GM12878 (cell line): ENCODE results near the gene CORO1C. TPM values are rescaled to one million over a fixed set of nuclear protein-coding genes. Genes with fewer than 3 reads are reported as not detected.
A peak's percentile ranks its signal among the peaks of the same experiment; 100 is the strongest.

ENCODE experiments used
- ATAC-seq: fragments of 200-7000 bp; cut with Tn5 transposase; 3 replicates; pipeline ENCODE4 v1.9.1; 2020; ENCODE audit warnings: mild to moderate bottlenecking, moderate library complexity
- BruUV-seq: library from RNA; stranded (reverse); fragments of 400-500 nt; replicated peaks from 2 replicates; lab custom pipeline; 2021; lab: Mats Ljungman, UMichigan
- CTCF ChIA-PET: fragments of 300-600 bp; sonication (Branson Sonifier 250); formaldehyde crosslinking; extraction: SDS; loops from one replicate; lab custom pipeline; 2021; ENCODE audit warnings: inconsistent platforms; lab: Yijun Ruan, JAX
- POLR2A ChIA-PET: fragments of 350-600 bp; formaldehyde crosslinking; extraction: SDS; loops from one replicate; lab custom pipeline; 2021; ENCODE audit warnings: inconsistent platforms; lab: Charles Lee
- RAD21 ChIA-PET: fragments of 300-600 bp; sonication (Branson Sonifier 250); formaldehyde crosslinking; loops from one replicate; lab custom pipeline; 2023; ENCODE audit warnings: antibody characterized with exemption; ENCODE audit not compliant: unreplicated experiment; lab: Charles Lee
- SMC1A ChIA-PET: fragments of 300-600 bp; sonication (Branson Sonifier 250); formaldehyde crosslinking; loops from one replicate; lab custom pipeline; 2023; ENCODE audit not compliant: unreplicated experiment, uncharacterized antibody; lab: Charles Lee
- DNase-seq: peaks from one replicate; pipeline ENCODE4 v3.0.0-alpha.2; 2011; ENCODE audit warnings: low read depth, low spot score
- FAIRE-seq: peaks from 3 replicates; lab custom pipeline; 2011; peaks lifted over from hg19 to GRCh38; lab: Jason Lieb, UNC
- H2AFZ ChIP-seq: 2 replicates; pipeline ENCODE4 v1.6.0; 2011; ENCODE audit warnings: low read depth, low read length, control low read depth; ENCODE audit not compliant: control insufficient read depth
- H3K27ac ChIP-seq: 2 replicates; pipeline ENCODE4 v1.5.1; 2011; ENCODE audit warnings: control low read depth; ENCODE audit not compliant: control insufficient read depth, insufficient read depth
- H3K27me3 ChIP-seq, 2 experiments: replicated peaks in 1 of 2; 2 replicates each; pipeline versions ENCODE4 v1.6.0 to v1.6.1; 2011; ENCODE audit warnings: low read length in 1 of 2; ENCODE audit not compliant: control insufficient read depth in 2 of 2, insufficient read depth in 2 of 2
- H3K36me3 ChIP-seq, 2 experiments: 2 replicates each; pipeline ENCODE4 v1.5.1; 2011; ENCODE audit warnings: low read length in 1 of 2; ENCODE audit not compliant: control insufficient read depth in 2 of 2, insufficient read depth in 2 of 2
- H3K4me1 ChIP-seq: 2 replicates; pipeline ENCODE4 v1.6.1; 2011; ENCODE audit warnings: mild to moderate bottlenecking, low read length, moderate library complexity, mixed read lengths; ENCODE audit not compliant: control insufficient read depth, insufficient read depth
- H3K4me2 ChIP-seq: 2 replicates; pipeline ENCODE4 v1.6.0; 2011; ENCODE audit warnings: control low read depth; ENCODE audit not compliant: control insufficient read depth, insufficient read depth
- H3K4me3 ChIP-seq: fragments of 200-600 bp; sonication (generic); 2 replicates; pipeline ENCODE4 v1.5.1; 2016
- H3K79me2 ChIP-seq: 2 replicates; pipeline ENCODE4 v1.6.0; 2011; ENCODE audit warnings: low read length; ENCODE audit not compliant: control insufficient read depth, insufficient read depth
- H3K9ac ChIP-seq: 2 replicates; pipeline ENCODE4 v1.8.0; 2011; ENCODE audit warnings: low read length, control low read depth, mixed read lengths; ENCODE audit not compliant: control insufficient read depth, insufficient read depth
- H3K9me3 ChIP-seq: replicated peaks from 3 replicates; pipeline ENCODE4 v1.5.1; 2011; ENCODE audit warnings: mild to moderate bottlenecking, low read length; ENCODE audit not compliant: control insufficient read depth, insufficient read depth
- H4K20me1 ChIP-seq: 2 replicates; pipeline ENCODE4 v1.6.0; 2011; ENCODE audit not compliant: control insufficient read depth, insufficient read depth
- ATF7 ChIP-seq: fragments of 450-650 bp; IDR thresholded peaks from 2 replicates; pipeline ENCODE4 v1.6.1; 2016; ENCODE audit warnings: low read depth, mild to moderate bottlenecking
- EED ChIP-seq: sonication (generic); IDR thresholded peaks from 2 replicates; pipeline ENCODE4 v1.6.1; 2016; ENCODE audit warnings: antibody characterized with exemption, low read depth
- IKZF2 ChIP-seq, 2 experiments: fragments of 450-650 bp; IDR thresholded peaks; 2 replicates each; pipeline ENCODE4 v1.6.1; 2017; ENCODE audit warnings: mild to moderate bottlenecking in 2 of 2, moderate library complexity in 2 of 2
- MTA3 ChIP-seq: IDR thresholded peaks from 2 replicates; pipeline ENCODE4 v1.6.1; 2012; ENCODE audit warnings: low read length, inconsistent platforms, borderline replicate concordance
- POU2F2 ChIP-seq: IDR thresholded peaks from 3 replicates; pipeline ENCODE4 v1.6.1; 2011; ENCODE audit warnings: low read depth, mild to moderate bottlenecking, low read length, borderline replicate concordance
- RUNX3 ChIP-seq: IDR thresholded peaks from 2 replicates; pipeline ENCODE4 v1.6.1; 2012; ENCODE audit warnings: low read length, inconsistent platforms
- SMAD1 ChIP-seq: fragments of 450-650 bp; IDR thresholded peaks from 2 replicates; pipeline ENCODE4 v1.6.1; 2018; ENCODE audit warnings: mild to moderate bottlenecking, low read depth; ENCODE audit not compliant: partially characterized antibody
- WGBS: methylation state at CpG from one replicate; pipeline ENCODE4 v1.1.6; 2016; ENCODE audit warnings: low lambda C conversion rate; ENCODE audit not compliant: insufficient replicate concordance, insufficient coverage; ENCODE audit errors: missing lambda C conversion rate; 5-methylcytosine and 5-hydroxymethylcytosine counted together
- in situ Hi-C: fragments of 300-500 bp; cut with MboI; formaldehyde crosslinking; loops from 9 replicates; pipeline ENCODE4 v1.14.3; 2018; ENCODE audit warnings: mixed read lengths
- intact Hi-C: fragments of 100-400 bp; cut with micrococcal nuclease; formaldehyde crosslinking; loops from one replicate; pipeline ENCODE4 v1.14.2; 2022; ENCODE audit not compliant: unreplicated experiment
- polyA plus RNA-seq, 11 experiments: library from polyadenylated mRNA; depleted of rRNA in 4 of 11; unstranded in 6 of 11; stranded (reverse) in 5 of 11; fragments of >200 nt; fragmentation: Nextera tagmentation in 4 of 11; fragmentation: Illumina TruSeq in 1 of 11; extraction: Ambion mirVana in 4 of 11; extraction: Trizol in 1 of 11; gene quantifications; 1 replicate in 1 of 11; 2 replicates in 10 of 11; pipeline versions ENCODE4 v1.2.1 to v1.2.3, GENCODE V29; 2011 to 2016; ENCODE audit warnings: inconsistent platforms in 2 of 11, missing spikeins in 2 of 11, low read depth in 1 of 11
- total RNA-seq, 4 experiments: library from RNA; depleted of rRNA in 3 of 4; stranded (reverse); fragments of >200 nt in 3 of 4; fragmentation: Illumina TruSeq in 1 of 4; extraction: Trizol in 1 of 4; gene quantifications; 2 replicates each; pipeline versions ENCODE4 v1.2.1 to v1.2.3, GENCODE V29; 2013 to 2021
- TF ChIP-seq, protein P1 (sequence below): IDR thresholded peaks from 2 replicates; pipeline ENCODE4 v1.6.1; 2011; ENCODE audit warnings: mild to moderate bottlenecking, low read depth, low read length, moderate library complexity; ENCODE audit not compliant: insufficient replicate concordance
- TF ChIP-seq, protein P2 (sequence below): fragments of 450-650 bp; formaldehyde crosslinking; IDR thresholded peaks from 2 replicates; pipeline ENCODE4 v1.4.0; 2022; ENCODE audit warnings: mild to moderate bottlenecking, moderate library complexity

The CORO1C gene
- total and polyA plus RNA-seq, 10 of the 15 experiments (the other 5 are each of a cell fraction or from before 2014, with no cell fraction given): 52.7 to 254 (median 171) TPM

DNA sequence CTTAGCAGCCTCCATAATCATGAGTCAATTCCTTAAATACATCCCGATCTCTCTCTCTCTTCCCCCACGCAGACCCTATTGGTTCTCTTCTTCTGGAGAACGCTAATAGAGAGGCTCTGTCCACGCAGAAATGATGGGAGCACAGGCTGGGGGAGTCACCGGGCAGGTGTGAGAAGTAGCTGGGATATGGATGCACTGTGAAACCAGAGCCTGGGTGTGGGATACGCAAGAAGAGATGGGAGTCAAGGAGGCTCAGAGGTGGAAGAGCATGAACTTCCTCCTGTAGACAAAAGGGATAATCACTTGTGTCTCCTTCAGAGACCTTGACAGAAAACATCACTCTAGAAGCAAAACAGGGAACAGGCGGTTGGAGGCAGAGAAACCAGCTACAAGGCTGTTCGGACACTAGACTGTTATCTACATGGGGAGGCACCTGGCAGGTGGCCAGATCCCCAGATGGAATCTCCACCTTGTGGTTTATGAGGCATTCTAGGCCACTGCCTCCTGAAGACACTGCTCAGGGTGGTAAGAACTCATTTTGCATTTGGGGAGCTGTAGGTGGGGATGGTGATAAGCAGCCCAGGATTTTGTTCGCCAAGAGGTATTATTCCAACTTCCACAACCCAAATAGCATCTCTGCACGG is 90.4 kb downstream of the CORO1C start:
- H2AFZ ChIP-seq: no peak overlapping the region
- H3K4me2 ChIP-seq: peak overlapping the region; percentile 28; the same call in 1 of the 2 replicates
- BruUV-seq: no TSS peak
- TF ChIP-seq EED (0 out of 2 replicates have a peak, but pooled peaks have one; percentile 21), ATF7 (no peak), IKZF2 (IDR thresholded peaks at IDR 0.05) (peak in 1 of 2 experiments; percentile 8; a peak in 1 of 4 replicates), POU2F2 (0 out of 3 replicates have a peak, but pooled peaks have one; percentile 15), SMAD1 (peak; percentile 49), MTA3 (0 out of 2 replicates have a peak, but pooled peaks have one; percentile 40), RUNX3 (peak; percentile 54)
- TF ChIP-seq, protein P1, sequence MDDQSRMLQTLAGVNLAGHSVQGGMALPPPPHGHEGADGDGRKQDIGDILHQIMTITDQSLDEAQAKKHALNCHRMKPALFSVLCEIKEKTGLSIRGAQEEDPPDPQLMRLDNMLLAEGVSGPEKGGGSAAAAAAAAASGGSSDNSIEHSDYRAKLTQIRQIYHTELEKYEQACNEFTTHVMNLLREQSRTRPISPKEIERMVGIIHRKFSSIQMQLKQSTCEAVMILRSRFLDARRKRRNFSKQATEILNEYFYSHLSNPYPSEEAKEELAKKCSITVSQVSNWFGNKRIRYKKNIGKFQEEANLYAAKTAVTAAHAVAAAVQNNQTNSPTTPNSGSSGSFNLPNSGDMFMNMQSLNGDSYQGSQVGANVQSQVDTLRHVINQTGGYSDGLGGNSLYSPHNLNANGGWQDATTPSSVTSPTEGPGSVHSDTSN: no peak
- TF ChIP-seq, protein P2, sequence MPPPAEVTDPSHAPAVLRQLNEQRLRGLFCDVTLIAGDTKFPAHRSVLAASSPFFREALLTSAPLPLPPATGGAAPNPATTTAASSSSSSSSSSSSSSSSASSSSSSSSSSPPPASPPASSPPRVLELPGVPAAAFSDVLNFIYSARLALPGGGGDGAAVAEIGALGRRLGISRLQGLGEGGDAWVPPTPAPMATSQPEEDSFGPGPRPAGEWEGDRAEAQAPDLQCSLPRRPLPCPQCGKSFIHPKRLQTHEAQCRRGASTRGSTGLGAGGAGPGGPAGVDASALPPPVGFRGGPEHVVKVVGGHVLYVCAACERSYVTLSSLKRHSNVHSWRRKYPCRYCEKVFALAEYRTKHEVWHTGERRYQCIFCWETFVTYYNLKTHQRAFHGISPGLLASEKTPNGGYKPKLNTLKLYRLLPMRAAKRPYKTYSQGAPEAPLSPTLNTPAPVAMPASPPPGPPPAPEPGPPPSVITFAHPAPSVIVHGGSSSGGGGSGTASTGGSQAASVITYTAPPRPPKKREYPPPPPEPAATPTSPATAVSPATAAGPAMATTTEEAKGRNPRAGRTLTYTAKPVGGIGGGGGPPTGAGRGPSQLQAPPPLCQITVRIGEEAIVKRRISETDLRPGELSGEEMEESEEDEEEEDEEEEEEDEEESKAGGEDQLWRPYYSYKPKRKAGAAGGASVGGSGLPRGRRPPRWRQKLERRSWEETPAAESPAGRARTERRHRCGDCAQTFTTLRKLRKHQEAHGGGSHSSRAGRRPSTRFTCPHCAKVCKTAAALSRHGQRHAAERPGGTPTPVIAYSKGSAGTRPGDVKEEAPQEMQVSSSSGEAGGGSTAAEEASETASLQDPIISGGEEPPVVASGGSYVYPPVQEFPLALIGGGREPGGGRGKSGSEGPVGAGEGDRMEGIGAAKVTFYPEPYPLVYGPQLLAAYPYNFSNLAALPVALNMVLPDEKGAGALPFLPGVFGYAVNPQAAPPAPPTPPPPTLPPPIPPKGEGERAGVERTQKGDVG (CRISPR knock-in tag): no peak
- in situ Hi-C loops (no loop called here), intact Hi-C loops (no loop called here)
- peaks cover 59% of the 10 kb centered on the region for H3K4me1 ChIP-seq
- WGBS: 93% methylated on average over 10 of the region's 10 CpGs
- ChIA-PET CTCF (interaction anchor here (1.1 to 17.2 kb wide), 8 partner anchors 11 to 163 kb away, joined by 3 to 244 read pairs (median 4); partner anchors contain the start of gene ISCU), RAD21 (interaction anchor here (0.6 to 17.3 kb wide), 7 partner anchors 9 to 210 kb away, joined by 3 to 413 read pairs (median 5); partner anchors contain the start of genes ISCU and SART3), SMC1A (interaction anchor here (0.6 to 16.7 kb wide), 16 partner anchors 9 to 372 kb away, joined by 3 to 397 read pairs (median 4); partner anchors contain the start of genes ISCU and SART3), POLR2A (interaction anchor here (0.6 to 2.4 kb wide), 10 partner anchors 9 to 210 kb away, joined by 3 to 11 read pairs (median 4); partner anchors contain the start of gene ISCU)
- H3K79me2 ChIP-seq: peaks cover 8% of the 10 kb centered on the region
- DNase-seq (no peak), FAIRE-seq (no peak), ATAC-seq (peak; percentile 4)
- H3K4me3 ChIP-seq: peak overlapping the region; percentile 22; the same call in 1 of the 2 replicates
- H4K20me1 ChIP-seq: no peaks in the 10 kb centered on the region
- H3K27ac ChIP-seq: peak overlapping the region; percentile 45
- H3K36me3 ChIP-seq: peaks cover 5 to 8% of the 10 kb centered on the region in 2 experiments; a peak in 3 of 4 replicates
- no peaks in the 10 kb centered on the region for H3K9me3 ChIP-seq
- no peak overlapping the region for H3K9ac ChIP-seq
- no peaks in the 10 kb centered on the region for H3K27me3 ChIP-seq
